ENCODE results near the gene G6PD. TPM values are rescaled to one million over a fixed set of nuclear protein-coding genes. Genes with fewer than 3 reads are reported as not detected.

G6PD gene
- total RNA-seq, 1 donor from 2014 or later = 84.9 TPM

DNA sequence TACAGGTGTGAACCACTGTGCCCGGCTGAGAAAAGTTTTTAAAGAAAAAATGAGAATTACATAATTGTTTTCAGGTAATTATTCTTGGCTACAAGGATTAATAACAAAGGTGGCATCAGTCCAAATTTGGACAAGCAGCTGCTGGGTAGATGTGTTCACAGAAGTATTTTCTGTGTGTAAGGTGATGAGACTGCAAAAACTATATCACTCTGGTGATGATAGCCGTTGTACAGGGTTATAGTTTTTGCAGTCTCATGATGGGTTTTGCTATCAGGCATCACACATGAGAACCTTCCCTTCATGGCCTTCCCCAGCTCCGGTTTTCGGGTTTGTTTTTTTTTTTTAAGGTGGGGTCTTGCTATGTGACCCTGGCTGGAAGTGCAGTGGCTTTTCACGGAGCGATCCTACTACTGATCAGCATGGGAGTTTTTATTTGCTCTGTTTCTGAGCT, 51.1 kb downstream of the G6PD start:
- TF ChIP-seq, protein P1, sequence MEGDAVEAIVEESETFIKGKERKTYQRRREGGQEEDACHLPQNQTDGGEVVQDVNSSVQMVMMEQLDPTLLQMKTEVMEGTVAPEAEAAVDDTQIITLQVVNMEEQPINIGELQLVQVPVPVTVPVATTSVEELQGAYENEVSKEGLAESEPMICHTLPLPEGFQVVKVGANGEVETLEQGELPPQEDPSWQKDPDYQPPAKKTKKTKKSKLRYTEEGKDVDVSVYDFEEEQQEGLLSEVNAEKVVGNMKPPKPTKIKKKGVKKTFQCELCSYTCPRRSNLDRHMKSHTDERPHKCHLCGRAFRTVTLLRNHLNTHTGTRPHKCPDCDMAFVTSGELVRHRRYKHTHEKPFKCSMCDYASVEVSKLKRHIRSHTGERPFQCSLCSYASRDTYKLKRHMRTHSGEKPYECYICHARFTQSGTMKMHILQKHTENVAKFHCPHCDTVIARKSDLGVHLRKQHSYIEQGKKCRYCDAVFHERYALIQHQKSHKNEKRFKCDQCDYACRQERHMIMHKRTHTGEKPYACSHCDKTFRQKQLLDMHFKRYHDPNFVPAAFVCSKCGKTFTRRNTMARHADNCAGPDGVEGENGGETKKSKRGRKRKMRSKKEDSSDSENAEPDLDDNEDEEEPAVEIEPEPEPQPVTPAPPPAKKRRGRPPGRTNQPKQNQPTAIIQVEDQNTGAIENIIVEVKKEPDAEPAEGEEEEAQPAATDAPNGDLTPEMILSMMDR (IDR thresholded peaks at IDR 0.05) = no peak
- no peaks in the 10 kb centered on the region for H3K4me1 ChIP-seq
- H3K9me3 ChIP-seq = no peaks in the 10 kb centered on the region
- H3K27me3 ChIP-seq = no peaks in the 10 kb centered on the region
- no peak overlapping the region for H3K27ac ChIP-seq
- no peak overlapping the region for H3K4me3 ChIP-seq
- ATAC-seq (no peak), DNase-seq (no peak)
- H3K36me3 ChIP-seq = no peaks in the 10 kb centered on the region
- intact Hi-C loops (cut with DNase I) = no loop called here

DNA sequence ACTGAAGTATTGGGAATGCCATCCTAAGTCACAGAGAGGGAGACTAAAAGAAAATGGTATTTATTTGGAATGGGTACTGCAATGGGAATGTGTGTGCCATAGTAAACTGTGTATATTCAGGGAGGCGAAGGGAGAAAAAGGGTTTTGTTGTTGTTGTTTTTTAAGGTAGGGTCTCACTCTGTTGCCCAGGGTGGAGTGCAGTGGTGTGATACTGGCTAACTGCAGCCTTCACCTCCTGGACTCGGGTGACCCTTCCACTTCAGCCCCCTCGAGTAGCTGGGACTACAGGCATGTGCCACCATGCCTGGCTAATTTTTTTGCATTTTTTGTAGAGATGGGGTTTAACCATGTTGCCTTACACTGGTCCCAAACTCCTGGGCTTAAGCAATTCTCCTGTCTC, 51.9 kb downstream of the G6PD start:
- DNase-seq = no peak
- no peaks in the 10 kb centered on the region for H3K36me3 ChIP-seq
- H3K27ac ChIP-seq = no peak overlapping the region
- H3K27me3 ChIP-seq = no peaks in the 10 kb centered on the region
- intact Hi-C loops (cut with DNase I) = no loop called here
- H3K9me3 ChIP-seq = no peaks in the 10 kb centered on the region
- no peak overlapping the region for H3K4me3 ChIP-seq
- H3K4me1 ChIP-seq = no peaks in the 10 kb centered on the region
- TF ChIP-seq, protein P1 (IDR thresholded peaks at IDR 0.05) = no peak
- no peak for ATAC-seq

DNA sequence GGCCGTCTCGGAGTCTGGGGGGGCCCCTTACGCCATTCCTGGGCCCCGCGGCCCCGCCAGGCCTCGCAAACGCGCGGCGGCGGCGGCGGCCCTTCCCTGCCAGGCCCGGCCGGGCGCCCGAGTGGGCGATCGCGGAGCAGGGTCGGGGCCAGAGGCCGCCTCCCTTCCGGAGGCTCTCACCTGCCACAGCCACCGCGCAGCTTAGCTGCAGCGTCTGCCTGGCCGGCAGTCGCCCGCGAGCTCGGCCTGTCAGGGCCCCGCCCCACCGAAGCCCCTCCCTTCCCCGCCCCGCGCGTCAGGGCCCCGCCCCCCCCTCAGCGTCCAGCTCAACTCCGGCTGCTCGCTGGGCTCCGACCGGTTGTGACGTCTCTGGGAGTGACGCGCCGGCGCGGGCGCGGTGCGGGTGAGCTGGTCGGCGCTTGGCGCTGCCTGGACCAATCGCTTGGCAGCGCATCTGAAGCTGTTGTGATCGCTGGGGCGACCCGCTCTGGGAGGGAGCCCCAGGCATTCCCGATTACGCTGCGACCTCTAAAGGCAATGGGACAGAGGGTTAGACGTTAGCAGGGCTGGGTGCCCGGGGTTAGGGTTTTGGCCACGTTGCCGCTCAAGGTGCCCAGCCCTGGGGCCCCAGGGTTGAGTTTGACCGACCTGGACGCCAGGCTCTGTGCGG, 56.1 kb downstream of the G6PD start, which contains the start of gene SLC10A3:
Gene SLC10A3, minus strand, starts transcription at position 216 of the 670 bp plus-strand sequence. CDS start 1,689 bp downstream, outside the sequence.
- Histone ChIP-seq H3K36me3 (no peaks in the 10 kb centered on the region), H3K9me3 (no peaks in the 10 kb centered on the region), H3K27ac (peak within 1 kb of the TSS; percentile 91), H3K4me1 (peaks cover 5% of the 10 kb centered on the region), H3K27me3 (no peaks in the 10 kb centered on the region), H3K4me3 (peak within 1 kb of the TSS; percentile 58)
- ATAC-seq (peak; percentile 91), DNase-seq (peak; percentile 96)
- TF ChIP-seq, protein P1 (IDR thresholded peaks at IDR 0.05) = no peak
- intact Hi-C loops (cut with DNase I) = no loop called here

DNA sequence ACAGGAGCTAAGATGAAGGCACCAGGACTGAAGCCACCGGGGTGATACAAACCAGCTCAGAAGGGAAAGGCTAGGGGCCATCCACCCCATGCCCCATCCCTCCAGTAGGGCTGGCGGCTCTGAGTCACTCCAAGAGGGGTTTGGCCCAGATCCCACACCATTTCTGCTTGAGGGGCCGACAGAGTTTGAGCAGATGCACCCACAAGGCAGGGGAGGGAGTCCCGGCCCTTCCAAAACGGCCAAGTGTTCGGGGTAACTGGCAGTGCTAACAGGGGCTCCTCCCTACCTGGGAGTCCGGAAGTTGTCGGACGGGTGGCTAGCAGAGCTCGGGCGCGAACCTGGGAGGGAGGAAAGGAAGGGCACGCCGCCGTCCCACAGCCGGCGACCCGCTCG, 56.6 kb downstream of the G6PD start:
- intact Hi-C loops (cut with DNase I) = no loop called here
- DNase-seq (peak; percentile 73), ATAC-seq (peak; percentile 4)

DNA sequence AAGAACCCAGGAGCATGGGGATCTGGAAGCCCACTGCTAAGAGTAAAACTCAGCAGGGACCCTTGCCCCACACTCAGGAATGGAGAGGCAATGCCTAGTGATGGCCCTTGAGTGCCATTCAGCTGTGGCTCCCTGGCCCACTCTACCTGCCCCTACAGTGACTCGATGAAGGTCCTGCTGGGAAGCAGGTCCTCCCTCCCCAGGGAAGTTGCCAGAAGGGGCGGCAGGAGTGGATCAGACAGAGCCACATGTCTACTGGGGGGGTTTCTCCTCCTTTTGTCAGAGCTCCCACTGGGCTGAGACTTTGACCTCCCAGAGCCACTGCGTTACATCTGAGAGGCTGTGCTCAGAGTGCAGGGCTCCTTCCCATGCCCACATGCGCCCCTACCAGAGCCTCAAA, 57.5 kb downstream of the G6PD start:
- Histone ChIP-seq H3K9me3 (no peaks in the 10 kb centered on the region), H3K27ac (peak overlapping the region; percentile 91), H3K27me3 (no peaks in the 10 kb centered on the region), H3K4me1 (peaks cover 5% of the 10 kb centered on the region), H3K36me3 (no peaks in the 10 kb centered on the region), H3K4me3 (peak overlapping the region; percentile 58)
- intact Hi-C loops (cut with DNase I) = no loop called here
- ATAC-seq = no peak
- TF ChIP-seq, protein P1 (IDR thresholded peaks at IDR 0.05) = no peak
- DNase-seq = no peak

More for the DNA sequence above, 56.6 kb downstream of the G6PD start:
- TF ChIP-seq, protein P1 (IDR thresholded peaks at IDR 0.05) = no peak
- Histone ChIP-seq H3K9me3 (no peaks in the 10 kb centered on the region), H3K36me3 (no peaks in the 10 kb centered on the region), H3K27me3 (no peaks in the 10 kb centered on the region), H3K4me3 (peak overlapping the region; percentile 58), H3K4me1 (peaks cover 5% of the 10 kb centered on the region), H3K27ac (peak overlapping the region; percentile 91)
